ENCODE measurements around the gene IRF7. TPM values are rescaled to one million over a fixed set of nuclear protein-coding genes. Genes with fewer than 3 reads are reported as not detected.

IRF7 gene
- total and polyA plus RNA-seq, 2 of the 4 experiments (the other 2 are of a cell fraction), result 1.6 to 4.5 TPM

GRCh38 chr11:662689-663274, 47.0 kb upstream of the IRF7 start:
- Histone ChIP-seq H2AK5ac (ENCODE audit: low read depth, low read length) (no peak overlapping the region), H2BK15ac (ENCODE audit: low read depth, low read length) (no peak overlapping the region), H3K4me2 (ENCODE audit: low read depth, low read length) (no peak overlapping the region), H4K20me1 (ENCODE audit: insufficient read depth, low read length) (peaks cover 8% of the 10 kb centered on the region), H3K4ac (ENCODE audit: low read depth, low read length) (no peak overlapping the region), H3K79me1 (ENCODE audit: low read depth in 1 of 2, low read length in 2 of 2) (peaks cover 13 to 23% of the 10 kb centered on the region in 2 experiments; a peak in 2 of 4 replicates), H2BK5ac (ENCODE audit: low read depth, low read length, poor library complexity, severe bottlenecking) (no peak overlapping the region), H3K4me1 (ENCODE audit: control insufficient read depth, insufficient read depth, low read length) (peaks cover 5% of the 10 kb centered on the region; the same call in 1 of the 2 replicates), H4K5ac (ENCODE audit: low read depth, low read length) (no peak overlapping the region), H4K8ac (ENCODE audit: low read depth in 2 of 2, low read length in 2 of 2) (no peak overlapping the region; a peak in 1 of 4 replicates), H2AK9ac (replicated peaks; ENCODE audit: low read depth, low read length, poor library complexity) (no peak overlapping the region), H3K9ac (ENCODE audit: low read depth, low read length) (no peak overlapping the region), H3K9me3 (ENCODE audit: control insufficient read depth, insufficient read depth, low read length) (no peaks in the 10 kb centered on the region), H3K9me1 (ENCODE audit: insufficient read depth, low read length) (no peaks in the 10 kb centered on the region), H3K14ac (replicated peaks; ENCODE audit: low read depth, low read length) (no peak overlapping the region), H4K91ac (ENCODE audit: insufficient read depth, low read depth, low read length) (no peak overlapping the region), H2AFZ (replicated peaks; ENCODE audit: low read length, poor library complexity) (no peak overlapping the region), H3K18ac (ENCODE audit: low read depth, low read length) (no peak overlapping the region), H3K56ac (ENCODE audit: extremely low read depth, insufficient read depth, low read length) (no peak overlapping the region), H3K23ac (ENCODE audit: low read depth, low read length) (no peak overlapping the region), H2BK20ac (ENCODE audit: low read depth, low read length) (no peak overlapping the region), H3K36me3 (ENCODE audit: control insufficient read depth, insufficient read depth, low read length) (peaks cover 24% of the 10 kb centered on the region), H3K27ac (ENCODE audit: insufficient read depth, low read length) (no peak overlapping the region), H3K27me3 (ENCODE audit: control insufficient read depth, insufficient read depth, low read length) (no peaks in the 10 kb centered on the region), H2BK120ac (ENCODE audit: low read depth, low read length) (no peak overlapping the region), H3K4me3 (ENCODE audit: insufficient read depth, low read depth, low read length) (no peak overlapping the region)
- ChIA-PET CTCF (no interaction called here), POLR2A (ENCODE audit: unreplicated experiment) (no interaction called here)
- WGBS, 2 experiments (ENCODE audit: extremely low coverage in 2 of 2, insufficient read length in 1 of 2), result 35% methylated on average over 7 of the region's 15 CpGs; no CpG with 5 or more reads in 1 of the 2 experiments
- intact Hi-C loops (cut with micrococcal nuclease) (loop anchor here (1.0 kb wide), 2 partner anchors 61 to 121 kb away; no protein-coding TSS in a partner anchor), dilution Hi-C loops (cut with HindIII; ENCODE audit: low sequenced_read_pairs, unreplicated experiment) (no loop called here), in situ Hi-C loops (cut with MboI; ENCODE audit: low sequenced_read_pairs) (loop anchor here (5.0 kb wide), 1 partner anchor 75 kb away; no protein-coding TSS in a partner anchor)
- TF ChIP-seq SMC3 (IDR thresholded peaks at IDR 0.05; ENCODE audit: low read depth, low read length) (peak; percentile 77), ELK1 (IDR thresholded peaks at IDR 0.05; ENCODE audit: borderline replicate concordance, low read depth, low read length) (no peak), RAD21 (IDR thresholded peaks at IDR 0.05; ENCODE audit: low read length) (peak; percentile 76), MAZ (IDR thresholded peaks at IDR 0.05; ENCODE audit: borderline replicate concordance, low read depth, low read length) (no peak), CEBPB (IDR thresholded peaks at IDR 0.05; ENCODE audit: low read depth, low read length) (no peak), USF2 (IDR thresholded peaks at IDR 0.05; ENCODE audit: low read depth, low read length) (no peak), POLR2A (IDR thresholded peaks at IDR 0.05; ENCODE audit: low read depth, low read length) (no peak), CHD1 (IDR thresholded peaks at IDR 0.05; ENCODE audit: low read depth, low read length) (no peak), MXI1 (IDR thresholded peaks at IDR 0.05; ENCODE audit: borderline replicate concordance, low read depth, low read length) (no peak), RCOR1 (IDR thresholded peaks at IDR 0.05; ENCODE audit: insufficient replicate concordance, low read length) (no peak), FOS (IDR thresholded peaks at IDR 0.05; ENCODE audit: low read depth, low read length) (no peak)
- TF ChIP-seq, protein P1, sequence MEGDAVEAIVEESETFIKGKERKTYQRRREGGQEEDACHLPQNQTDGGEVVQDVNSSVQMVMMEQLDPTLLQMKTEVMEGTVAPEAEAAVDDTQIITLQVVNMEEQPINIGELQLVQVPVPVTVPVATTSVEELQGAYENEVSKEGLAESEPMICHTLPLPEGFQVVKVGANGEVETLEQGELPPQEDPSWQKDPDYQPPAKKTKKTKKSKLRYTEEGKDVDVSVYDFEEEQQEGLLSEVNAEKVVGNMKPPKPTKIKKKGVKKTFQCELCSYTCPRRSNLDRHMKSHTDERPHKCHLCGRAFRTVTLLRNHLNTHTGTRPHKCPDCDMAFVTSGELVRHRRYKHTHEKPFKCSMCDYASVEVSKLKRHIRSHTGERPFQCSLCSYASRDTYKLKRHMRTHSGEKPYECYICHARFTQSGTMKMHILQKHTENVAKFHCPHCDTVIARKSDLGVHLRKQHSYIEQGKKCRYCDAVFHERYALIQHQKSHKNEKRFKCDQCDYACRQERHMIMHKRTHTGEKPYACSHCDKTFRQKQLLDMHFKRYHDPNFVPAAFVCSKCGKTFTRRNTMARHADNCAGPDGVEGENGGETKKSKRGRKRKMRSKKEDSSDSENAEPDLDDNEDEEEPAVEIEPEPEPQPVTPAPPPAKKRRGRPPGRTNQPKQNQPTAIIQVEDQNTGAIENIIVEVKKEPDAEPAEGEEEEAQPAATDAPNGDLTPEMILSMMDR (conservative IDR thresholded peaks at IDR 0.05; ENCODE audit: low read depth, low read length), result peak; percentile 71
- DNase-seq (peak; percentile 47), ATAC-seq (ENCODE audit: low read depth) (peak; percentile 90)
- BruUV-seq (replicated peaks), result no TSS peak
